ENCODE measurements around the gene ARHGAP15. TPM values are rescaled to one million over a fixed set of nuclear protein-coding genes. Genes with fewer than 3 reads are reported as not detected.

ARHGAP15 gene
- total and polyA plus RNA-seq, 9 donors, result 6.7 to 21.0 (median 9.7) TPM

DNA sequence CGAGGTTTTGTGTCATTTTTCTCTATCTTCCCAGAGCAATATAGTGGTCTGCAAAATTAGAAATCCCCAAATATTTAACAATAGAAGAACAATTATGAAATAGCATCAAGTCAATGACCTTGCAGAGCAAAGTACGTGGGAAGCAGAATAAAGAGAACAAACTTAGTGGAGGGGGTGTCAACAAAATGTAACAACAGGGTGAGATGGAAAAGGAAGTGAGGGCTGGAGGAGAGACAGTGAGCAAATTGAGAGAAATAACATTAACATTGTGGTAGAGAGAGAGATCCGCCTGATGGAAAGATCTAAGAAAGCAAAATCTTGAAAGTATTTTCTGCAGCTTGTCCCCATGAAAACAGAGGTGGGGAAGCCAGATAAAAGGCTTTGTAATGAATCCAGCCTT, 23.4 kb downstream of the ARHGAP15 start:
- WGBS (ENCODE audit: insufficient coverage), result 65% methylated on average over 2 of the region's 3 CpGs
- no peak overlapping the region for H3K27ac ChIP-seq (ENCODE audit: low read length)

DNA sequence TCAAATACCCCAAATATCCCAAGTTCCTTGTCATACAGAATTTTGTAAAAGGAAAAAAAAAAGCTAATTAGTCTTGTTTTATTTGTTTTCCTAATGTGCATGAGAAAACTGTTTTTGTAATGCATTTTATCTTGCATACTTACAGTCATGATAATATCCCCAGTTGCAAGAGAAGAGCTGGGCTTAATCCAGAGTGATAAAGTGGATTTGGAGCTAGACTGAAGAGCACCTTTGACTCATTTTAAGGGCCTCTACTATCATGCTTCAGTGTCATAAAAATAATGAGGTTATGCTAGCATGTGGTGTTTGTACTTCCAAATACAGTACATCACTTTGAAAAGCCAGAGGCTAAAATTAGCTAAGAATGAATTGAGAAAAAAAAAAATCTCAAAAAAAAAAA, 26.4 kb downstream of the ARHGAP15 start:
- Histone ChIP-seq H3K27ac (ENCODE audit: low read length) (no peak overlapping the region), H3K4me1 (ENCODE audit: control insufficient read depth, insufficient read depth, low read length) (no peaks in the 10 kb centered on the region), H3K27me3 (ENCODE audit: control insufficient read depth, insufficient read depth, low read length) (no peaks in the 10 kb centered on the region), H3K9me3 (replicated peaks; ENCODE audit: control insufficient read depth, low read depth, low read length) (no peaks in the 10 kb centered on the region), H3K4me3 (ENCODE audit: low read length) (no peak overlapping the region), H3K36me3 (ENCODE audit: control insufficient read depth, insufficient read depth, low read length) (no peaks in the 10 kb centered on the region)
- no peak for DNase-seq

More for the DNA sequence above, 23.4 kb downstream of the ARHGAP15 start:
- Histone ChIP-seq H3K9me3 (replicated peaks; ENCODE audit: control insufficient read depth, low read depth, low read length) (no peaks in the 10 kb centered on the region), H3K36me3 (ENCODE audit: control insufficient read depth, insufficient read depth, low read length) (no peaks in the 10 kb centered on the region), H3K27me3 (ENCODE audit: control insufficient read depth, insufficient read depth, low read length) (no peaks in the 10 kb centered on the region), H3K4me1 (ENCODE audit: control insufficient read depth, insufficient read depth, low read length) (no peaks in the 10 kb centered on the region), H3K4me3 (ENCODE audit: low read length) (no peak overlapping the region)
- DNase-seq, result no peak

DNA sequence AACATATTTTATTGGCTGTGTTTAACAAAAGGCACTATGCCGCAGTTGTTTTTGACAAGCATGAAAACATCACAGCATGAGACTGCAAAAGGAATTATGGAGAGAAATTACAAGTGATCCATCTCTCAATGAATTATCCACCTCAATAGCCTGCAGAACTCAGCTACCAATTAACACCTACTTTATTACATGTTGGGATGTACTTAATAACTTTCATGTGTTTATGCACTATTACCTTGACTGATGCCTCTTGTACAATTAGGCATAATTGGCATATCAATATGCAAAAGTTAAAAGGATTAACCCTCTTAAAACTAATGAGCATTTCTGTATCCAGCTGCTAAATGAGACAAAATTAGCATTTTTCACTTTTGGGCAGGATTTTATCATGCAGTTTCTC, 27.8 kb downstream of the ARHGAP15 start:
- no peak for DNase-seq
- Histone ChIP-seq H3K4me1 (ENCODE audit: control insufficient read depth, insufficient read depth, low read length) (no peaks in the 10 kb centered on the region), H3K4me3 (ENCODE audit: low read length) (no peak overlapping the region), H3K27me3 (ENCODE audit: control insufficient read depth, insufficient read depth, low read length) (no peaks in the 10 kb centered on the region), H3K36me3 (ENCODE audit: control insufficient read depth, insufficient read depth, low read length) (no peaks in the 10 kb centered on the region), H3K27ac (ENCODE audit: low read length) (no peak overlapping the region), H3K9me3 (replicated peaks; ENCODE audit: control insufficient read depth, low read depth, low read length) (no peaks in the 10 kb centered on the region)
- WGBS (ENCODE audit: insufficient coverage), result no CpG with 5 or more reads among the region's 1 CpG

DNA sequence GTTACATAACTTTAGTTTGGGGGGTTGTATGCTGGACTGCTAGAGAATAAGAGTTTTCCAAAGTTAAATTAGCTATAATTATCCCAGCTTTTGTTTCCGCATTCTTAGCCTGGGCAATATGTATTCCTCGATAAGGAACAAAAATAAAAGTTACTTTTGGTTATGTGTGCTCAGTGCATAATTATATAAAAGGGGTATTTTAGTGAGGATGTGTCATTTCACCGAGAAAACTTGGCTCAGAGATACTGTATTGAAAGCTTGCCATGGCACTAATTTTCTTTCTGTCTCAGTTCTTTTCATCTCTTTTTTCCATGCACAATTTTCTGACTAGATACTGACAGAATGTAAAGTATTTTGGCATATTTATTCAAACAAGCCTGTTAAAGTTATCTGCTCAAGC, 28.2 kb downstream of the ARHGAP15 start:
- Histone ChIP-seq H3K4me3 (ENCODE audit: low read length) (no peak overlapping the region), H3K27ac (ENCODE audit: low read length) (no peak overlapping the region), H3K9me3 (replicated peaks; ENCODE audit: control insufficient read depth, low read depth, low read length) (no peaks in the 10 kb centered on the region), H3K4me1 (ENCODE audit: control insufficient read depth, insufficient read depth, low read length) (no peaks in the 10 kb centered on the region), H3K36me3 (ENCODE audit: control insufficient read depth, insufficient read depth, low read length) (no peaks in the 10 kb centered on the region), H3K27me3 (ENCODE audit: control insufficient read depth, insufficient read depth, low read length) (no peaks in the 10 kb centered on the region)
- WGBS (ENCODE audit: insufficient coverage), result no CpG with 5 or more reads among the region's 3 CpGs
- peak; percentile 16 for DNase-seq

DNA sequence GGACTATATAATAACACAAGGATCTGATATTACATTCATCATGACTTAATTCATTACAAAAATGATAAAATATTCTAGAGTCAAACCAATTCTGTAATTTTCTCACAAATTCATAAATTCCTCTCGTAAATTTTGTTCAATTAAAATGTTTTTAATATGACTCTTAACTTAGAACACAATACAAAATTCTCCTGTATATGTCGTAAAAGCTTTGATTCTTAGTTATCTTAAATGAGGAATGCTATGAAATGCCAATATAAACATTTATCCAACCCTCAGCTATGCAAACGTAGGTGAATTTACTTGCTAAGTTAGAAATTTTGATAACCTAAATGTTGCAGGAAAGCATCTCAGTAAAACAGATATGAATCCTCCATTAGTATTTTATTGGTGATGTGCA, 28.9 kb downstream of the ARHGAP15 start:
- Histone ChIP-seq H3K36me3 (ENCODE audit: control insufficient read depth, insufficient read depth, low read length) (no peaks in the 10 kb centered on the region), H3K27ac (ENCODE audit: low read length) (no peak overlapping the region), H3K4me3 (ENCODE audit: low read length) (no peak overlapping the region), H3K27me3 (ENCODE audit: control insufficient read depth, insufficient read depth, low read length) (no peaks in the 10 kb centered on the region), H3K9me3 (replicated peaks; ENCODE audit: control insufficient read depth, low read depth, low read length) (no peaks in the 10 kb centered on the region), H3K4me1 (ENCODE audit: control insufficient read depth, insufficient read depth, low read length) (no peaks in the 10 kb centered on the region)
- DNase-seq, result no peak
- no CpG with 5 or more reads among the region's 3 CpGs for WGBS (ENCODE audit: insufficient coverage)

DNA sequence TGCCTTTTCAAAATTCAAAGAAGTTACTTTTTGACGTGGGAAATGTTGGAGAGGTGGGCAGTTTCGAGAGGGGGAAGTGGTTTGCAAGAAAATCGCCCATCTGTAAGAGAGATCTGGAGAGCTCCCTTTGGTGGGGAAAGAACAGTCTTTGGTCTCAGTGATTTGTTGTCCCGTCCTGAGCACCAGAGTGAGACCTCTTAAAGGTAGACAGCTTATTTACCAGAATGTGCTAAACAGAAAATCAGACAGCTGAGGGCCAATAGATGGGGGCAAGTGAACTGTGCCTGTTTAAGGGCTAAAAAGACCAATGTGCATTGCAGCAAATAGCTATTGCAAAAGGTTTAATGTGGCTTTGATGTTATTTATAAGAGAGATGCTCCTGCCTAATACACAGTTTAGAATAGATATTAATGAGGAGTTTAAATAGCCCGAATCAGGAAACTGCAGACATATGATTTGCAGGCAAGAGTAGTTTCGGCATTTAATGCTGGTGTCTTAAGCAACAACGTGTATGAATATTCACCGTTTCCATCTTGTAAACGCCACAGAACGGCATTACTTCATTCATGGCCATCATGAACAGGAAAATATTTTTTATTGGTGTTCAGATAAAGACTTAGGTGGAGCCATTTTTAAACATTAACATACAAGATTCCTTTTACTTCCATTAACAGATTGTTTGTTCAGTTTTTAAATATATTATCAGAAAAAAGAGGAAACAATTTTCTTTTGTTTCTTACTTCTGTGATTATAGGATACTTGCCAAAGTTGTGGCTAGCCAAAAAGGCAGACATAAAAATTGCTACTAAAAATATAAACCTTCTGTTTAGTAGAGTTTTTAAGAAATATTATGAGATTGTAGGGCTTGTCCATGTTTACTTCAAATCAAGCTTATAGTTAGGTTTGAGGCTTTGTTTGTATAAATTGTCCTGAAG, 29.6 kb downstream of the ARHGAP15 start:
- Histone ChIP-seq H3K4me1 (ENCODE audit: control insufficient read depth, insufficient read depth, low read length) (no peaks in the 10 kb centered on the region), H3K9me3 (replicated peaks; ENCODE audit: control insufficient read depth, low read depth, low read length) (no peaks in the 10 kb centered on the region), H3K36me3 (ENCODE audit: control insufficient read depth, insufficient read depth, low read length) (no peaks in the 10 kb centered on the region), H3K27ac (ENCODE audit: low read length) (no peak overlapping the region), H3K4me3 (ENCODE audit: low read length) (no peak overlapping the region), H3K27me3 (ENCODE audit: control insufficient read depth, insufficient read depth, low read length) (no peaks in the 10 kb centered on the region)
- DNase-seq, result no peak
- WGBS (ENCODE audit: insufficient coverage), result 65% methylated on average over 3 of the region's 10 CpGs

DNA sequence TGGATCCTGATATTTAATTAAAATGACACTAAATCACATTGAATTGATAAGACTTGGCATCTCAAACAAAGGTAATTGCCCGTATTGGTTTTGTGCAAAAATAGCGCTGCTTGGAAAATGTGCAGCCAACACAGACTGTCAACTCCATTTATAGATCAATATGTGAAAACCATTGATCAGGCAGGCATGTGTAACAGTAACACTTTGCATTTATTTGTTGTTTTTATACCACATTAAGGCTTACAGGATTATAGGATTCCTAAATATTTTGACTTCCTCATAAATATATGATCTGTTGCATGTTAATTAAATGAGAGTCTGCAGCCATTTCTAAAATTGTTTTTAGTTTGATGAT, 30.2 kb downstream of the ARHGAP15 start:
- Histone ChIP-seq H3K4me3 (ENCODE audit: low read length) (no peak overlapping the region), H3K36me3 (ENCODE audit: control insufficient read depth, insufficient read depth, low read length) (no peaks in the 10 kb centered on the region), H3K9me3 (replicated peaks; ENCODE audit: control insufficient read depth, low read depth, low read length) (no peaks in the 10 kb centered on the region), H3K4me1 (ENCODE audit: control insufficient read depth, insufficient read depth, low read length) (no peaks in the 10 kb centered on the region), H3K27me3 (ENCODE audit: control insufficient read depth, insufficient read depth, low read length) (no peaks in the 10 kb centered on the region), H3K27ac (ENCODE audit: low read length) (no peak overlapping the region)
- no peak for DNase-seq
- WGBS (ENCODE audit: insufficient coverage), result no CpG with 5 or more reads among the region's 2 CpGs

DNA sequence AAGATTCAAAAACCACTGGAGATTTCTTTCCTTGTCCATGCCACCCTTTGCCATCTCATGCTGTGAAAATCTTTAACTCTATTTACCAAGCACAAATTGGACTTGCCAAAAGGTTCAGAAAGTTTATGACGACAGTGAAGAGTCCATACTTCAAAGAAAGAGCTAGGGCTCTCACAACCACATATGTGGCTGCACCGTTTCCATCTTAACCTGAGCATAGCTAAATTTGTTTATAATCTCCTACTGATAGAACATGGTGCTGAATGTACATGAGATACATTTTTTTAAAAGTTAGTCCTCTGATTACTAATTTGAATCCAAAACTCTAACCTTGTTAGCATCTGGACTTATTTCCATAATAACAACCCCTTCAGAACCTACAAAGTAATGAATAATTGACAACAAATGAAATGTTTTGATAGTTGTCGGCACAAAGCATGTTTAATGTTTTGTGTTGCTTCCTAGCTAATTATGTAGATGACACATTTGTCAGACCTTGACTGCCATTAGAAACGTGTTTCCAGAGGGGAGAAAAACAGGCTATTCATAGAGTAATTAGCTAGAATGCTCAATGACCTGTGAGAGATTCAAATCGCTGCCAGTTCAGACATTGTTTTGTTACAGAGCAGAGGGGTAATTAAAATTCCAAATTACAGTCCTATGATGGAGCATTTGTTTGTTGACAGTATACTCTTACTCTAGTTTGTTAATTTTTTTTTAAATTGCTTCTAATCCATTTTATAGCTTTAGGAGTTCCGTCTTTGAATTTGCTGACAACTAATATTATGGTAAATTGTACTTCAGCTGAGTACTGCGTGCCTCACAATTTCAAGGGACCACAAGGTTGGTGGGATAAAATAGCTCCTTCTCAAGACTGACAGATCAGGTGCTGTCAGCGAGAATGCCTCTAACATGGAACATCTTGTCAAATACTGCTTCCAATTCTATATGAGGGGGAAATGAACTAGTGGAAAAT, 31.8 kb downstream of the ARHGAP15 start:
- Histone ChIP-seq H3K4me3 (ENCODE audit: low read length) (no peak overlapping the region), H3K9me3 (replicated peaks; ENCODE audit: control insufficient read depth, low read depth, low read length) (no peaks in the 10 kb centered on the region), H3K27me3 (ENCODE audit: control insufficient read depth, insufficient read depth, low read length) (no peaks in the 10 kb centered on the region), H3K4me1 (ENCODE audit: control insufficient read depth, insufficient read depth, low read length) (no peaks in the 10 kb centered on the region), H3K27ac (ENCODE audit: low read length) (no peak overlapping the region), H3K36me3 (ENCODE audit: control insufficient read depth, insufficient read depth, low read length) (no peaks in the 10 kb centered on the region)
- no peak for DNase-seq
- WGBS (ENCODE audit: insufficient coverage), result 73% methylated on average over 3 of the region's 8 CpGs

DNA sequence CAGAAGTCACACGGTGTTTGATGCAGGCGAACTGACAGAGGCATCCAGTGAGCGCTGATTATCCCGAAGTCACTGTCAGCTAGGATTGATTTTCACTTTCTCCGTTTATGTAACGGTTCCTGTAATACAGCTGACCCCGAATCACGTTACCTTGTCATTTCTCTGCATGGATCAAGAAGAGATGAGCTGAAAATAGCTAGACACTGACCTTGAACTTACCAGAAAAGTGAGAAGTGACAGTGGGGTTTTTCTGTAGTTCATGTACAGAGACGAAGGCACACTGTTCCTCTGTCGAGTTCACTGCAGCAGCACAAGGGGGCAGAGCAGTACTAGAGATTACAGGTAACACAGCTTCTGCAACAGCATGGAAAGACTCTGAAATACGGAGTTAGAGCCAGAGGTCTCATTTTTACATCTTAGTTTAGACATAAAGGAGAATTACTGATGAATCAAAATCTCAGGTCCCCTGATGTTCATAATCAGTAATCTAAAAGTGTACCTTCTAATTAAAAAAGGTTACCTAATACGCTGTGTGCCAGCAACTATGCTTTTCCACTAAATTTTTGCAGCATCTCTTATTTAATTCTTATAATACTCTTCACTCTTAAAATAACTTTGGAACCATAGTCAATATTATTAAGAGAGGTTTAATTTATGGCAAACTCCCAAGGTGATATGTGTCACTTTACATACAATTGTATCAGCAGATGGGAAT, 33.1 kb downstream of the ARHGAP15 start:
- H3K4me3 ChIP-seq (ENCODE audit: low read length), result no peak overlapping the region
- DNase-seq, result peak; percentile 71
- no peak overlapping the region for H3K27ac ChIP-seq (ENCODE audit: low read length)
- no peaks in the 10 kb centered on the region for H3K36me3 ChIP-seq (ENCODE audit: control insufficient read depth, insufficient read depth, low read length)
- 69% methylated on average over 9 of the region's 12 CpGs for WGBS (ENCODE audit: insufficient coverage)
- H3K27me3 ChIP-seq (ENCODE audit: control insufficient read depth, insufficient read depth, low read length), result no peaks in the 10 kb centered on the region
- no peaks in the 10 kb centered on the region for H3K9me3 ChIP-seq (replicated peaks; ENCODE audit: control insufficient read depth, low read depth, low read length)
- no peaks in the 10 kb centered on the region for H3K4me1 ChIP-seq (ENCODE audit: control insufficient read depth, insufficient read depth, low read length)

DNA sequence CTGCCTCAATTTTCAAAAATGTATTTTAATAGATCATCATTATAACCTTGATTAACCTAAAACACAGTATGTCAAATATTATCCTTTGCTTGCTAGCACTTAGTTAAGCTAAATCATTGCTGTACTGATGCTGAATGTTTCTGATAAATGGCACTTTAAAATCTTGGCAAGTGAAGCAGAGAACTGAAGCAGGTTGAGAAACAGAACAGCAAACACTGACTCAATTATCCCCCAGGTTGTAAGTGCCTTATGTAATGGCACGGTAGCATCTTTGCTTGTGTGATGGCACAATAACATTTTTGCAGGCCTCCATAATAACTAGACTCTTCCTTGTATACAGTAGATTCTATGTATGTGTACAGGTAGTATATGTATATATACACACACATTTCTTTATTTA, 33.8 kb downstream of the ARHGAP15 start:
- no peaks in the 10 kb centered on the region for H3K36me3 ChIP-seq (ENCODE audit: control insufficient read depth, insufficient read depth, low read length)
- no peaks in the 10 kb centered on the region for H3K9me3 ChIP-seq (replicated peaks; ENCODE audit: control insufficient read depth, low read depth, low read length)
- no peaks in the 10 kb centered on the region for H3K4me1 ChIP-seq (ENCODE audit: control insufficient read depth, insufficient read depth, low read length)
- H3K27ac ChIP-seq (ENCODE audit: low read length), result no peak overlapping the region
- no peaks in the 10 kb centered on the region for H3K27me3 ChIP-seq (ENCODE audit: control insufficient read depth, insufficient read depth, low read length)
- no peak for DNase-seq
- H3K4me3 ChIP-seq (ENCODE audit: low read length), result no peak overlapping the region
- WGBS (ENCODE audit: insufficient coverage), result no CpG with 5 or more reads among the region's 1 CpG
